Tibial artery (tissue), 4 donors: ENCODE results near the gene GALNS.

Source experiments
- DNase-seq, 2 donors: peaks; one replicate each; pipeline ENCODE4 v3.0.0-alpha.2; 2019
- H3K27ac ChIP-seq, 2 donors: fragments of 200-600 bp; sonication (generic) in 1 of 2; 1 replicate in 1 of 2; 2 replicates in 1 of 2; pipeline ENCODE4 v1.5.1; 2018 to 2019; ENCODE audit warnings: mild to moderate bottlenecking in 1 of 2
- H3K27me3 ChIP-seq, 2 donors: fragments of 200-600 bp; sonication (generic) in 1 of 2; one replicate each; pipeline versions ENCODE4 v1.5.1 to v1.6.0; 2016 to 2019
- H3K36me3 ChIP-seq, 3 donors: fragments of 200-600 bp; sonication (generic) in 2 of 3; one replicate each; pipeline ENCODE4 v1.5.1; 2016 to 2019; ENCODE audit warnings: mild to moderate bottlenecking in 2 of 3
- H3K4me1 ChIP-seq, 4 donors: fragments of 200-600 bp; sonication (generic) in 2 of 4; 1 replicate in 3 of 4; 2 replicates in 1 of 4; pipeline ENCODE4 v1.5.1; 2016 to 2019
- H3K4me3 ChIP-seq, 2 donors: fragments of 200-600 bp; sonication (generic) in 1 of 2; 1 replicate in 1 of 2; 2 replicates in 1 of 2; pipeline ENCODE4 v1.5.1; 2018 to 2019; ENCODE audit warnings: mild to moderate bottlenecking in 2 of 2
- H3K9me3 ChIP-seq, 3 donors: fragments of 200-600 bp; sonication (generic) in 1 of 3; one replicate each; pipeline ENCODE4 v1.5.1; 2016 to 2019
- CTCF ChIP-seq, 2 experiments: fragments of 200-600 bp in 1 of 2; fragments of 450-650 bp in 1 of 2; IDR thresholded peaks; one replicate each; pipeline ENCODE4 v1.5.1; 2017 to 2019; ENCODE audit warnings: antibody characterized with exemption in 2 of 2, mild to moderate bottlenecking in 1 of 2, moderate library complexity in 1 of 2
- intact Hi-C: fragments of 100-400 bp; cut with DNase I; formaldehyde crosslinking; loops from one replicate; pipeline ENCODE4 v1.15.0; 2023; ENCODE audit warnings: low total_unique reads

The GALNS gene

GRCh38 chr16:88902744-88903143 is 46.0 kb upstream of the GALNS start:
- Histone ChIP-seq H3K9me3 (no peaks in the 10 kb centered on the region), H3K27me3 (peaks cover 0 to 27% of the 10 kb centered on the region in 2 donors), H3K27ac (no peak overlapping the region), H3K36me3 (no peaks in the 10 kb centered on the region), H3K4me3 (no peak overlapping the region), H3K4me1 (no peaks in the 10 kb centered on the region)
- DNase-seq, result no peak
- TF ChIP-seq CTCF (IDR thresholded peaks at IDR 0.05), result no peak
- intact Hi-C loops, result no loop called here

- H3K27me3 ChIP-seq, result peaks cover 0 to 20% of the 10 kb centered on the region in 2 donors
- no peaks in the 10 kb centered on the region for H3K9me3 ChIP-seq
- H3K27ac ChIP-seq, result no peak overlapping the region
- intact Hi-C loops, result no loop called here
- H3K4me3 ChIP-seq, result no peak overlapping the region
- no peak for TF ChIP-seq CTCF (IDR thresholded peaks at IDR 0.05)
- H3K36me3 ChIP-seq, result no peaks in the 10 kb centered on the region
- DNase-seq, result no peak
- H3K4me1 ChIP-seq, result no peaks in the 10 kb centered on the region
These were observed 45.1 kb upstream of the GALNS start for GRCh38 chr16:88901718-88902337.

DNA sequence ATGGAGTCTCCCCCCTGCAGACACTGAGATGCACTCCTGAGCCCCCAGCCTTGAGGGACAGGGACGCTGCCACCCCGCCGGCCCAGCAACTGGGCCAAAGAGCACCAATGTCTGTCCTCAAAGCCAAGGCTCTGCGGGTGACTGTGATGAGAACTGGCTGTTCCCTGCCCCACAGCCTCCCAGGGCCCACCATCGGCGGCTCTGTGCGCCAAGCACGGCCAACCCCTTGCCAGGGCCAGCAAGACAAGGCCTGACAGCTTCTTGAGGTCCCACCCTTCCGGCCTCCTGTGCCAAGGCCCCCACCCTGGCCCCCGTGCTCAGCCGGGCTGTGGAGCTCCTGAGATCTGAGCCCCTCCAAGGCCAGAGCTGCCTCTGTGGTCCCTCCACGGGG is 43.9 kb upstream of the GALNS start:
- Histone ChIP-seq H3K4me1 (no peaks in the 10 kb centered on the region), H3K27me3 (peaks cover 0 to 20% of the 10 kb centered on the region in 2 donors), H3K9me3 (no peaks in the 10 kb centered on the region), H3K4me3 (no peak overlapping the region), H3K27ac (no peak overlapping the region), H3K36me3 (no peaks in the 10 kb centered on the region)
- no peak for TF ChIP-seq CTCF (IDR thresholded peaks at IDR 0.05)
- intact Hi-C loops, result no loop called here
- DNase-seq, result no peak

DNA sequence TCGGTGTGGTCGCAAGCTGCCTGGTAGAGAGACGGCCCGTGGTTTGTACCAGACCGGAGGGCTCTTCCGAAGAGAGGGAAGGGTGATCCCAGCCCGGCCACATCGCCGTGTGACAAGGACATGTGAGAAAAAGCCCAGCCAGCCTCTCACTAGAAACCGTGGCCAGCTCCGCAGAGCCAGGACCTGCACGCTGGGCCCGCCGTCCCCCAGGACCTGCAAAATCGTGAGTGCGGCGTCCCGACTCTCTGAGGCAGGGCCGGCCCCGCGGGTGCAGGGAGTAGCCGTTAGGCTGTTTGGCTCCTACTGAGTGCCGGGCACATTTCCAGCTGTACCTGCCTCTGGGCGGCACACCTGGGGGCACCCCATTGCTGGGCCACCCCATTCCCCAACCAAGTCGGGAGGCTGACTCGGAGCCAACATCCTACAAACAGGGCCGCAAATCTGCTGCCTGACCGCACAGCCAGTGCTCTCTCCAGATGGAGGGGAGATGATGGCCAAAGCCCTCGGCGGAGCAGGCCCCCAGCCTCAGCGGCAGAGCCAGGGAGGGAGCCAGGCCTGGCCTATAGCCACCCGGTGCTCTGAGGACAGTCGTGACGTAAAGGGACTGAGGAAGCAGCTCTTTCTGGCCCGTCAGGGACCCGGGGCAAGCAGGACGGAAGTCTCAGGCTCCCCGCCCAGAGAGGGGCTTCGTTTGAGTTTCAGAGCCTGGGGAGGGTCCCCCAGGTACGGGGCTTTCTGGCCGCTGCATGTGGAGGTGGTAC is 43.3 kb upstream of the GALNS start:
- Histone ChIP-seq H3K4me1 (no peaks in the 10 kb centered on the region), H3K27ac (no peak overlapping the region), H3K9me3 (no peaks in the 10 kb centered on the region), H3K4me3 (no peak overlapping the region), H3K27me3 (peaks cover 0 to 20% of the 10 kb centered on the region in 2 donors), H3K36me3 (no peaks in the 10 kb centered on the region)
- intact Hi-C loops, result no loop called here
- no peak for TF ChIP-seq CTCF (IDR thresholded peaks at IDR 0.05)
- no peak for DNase-seq

DNA sequence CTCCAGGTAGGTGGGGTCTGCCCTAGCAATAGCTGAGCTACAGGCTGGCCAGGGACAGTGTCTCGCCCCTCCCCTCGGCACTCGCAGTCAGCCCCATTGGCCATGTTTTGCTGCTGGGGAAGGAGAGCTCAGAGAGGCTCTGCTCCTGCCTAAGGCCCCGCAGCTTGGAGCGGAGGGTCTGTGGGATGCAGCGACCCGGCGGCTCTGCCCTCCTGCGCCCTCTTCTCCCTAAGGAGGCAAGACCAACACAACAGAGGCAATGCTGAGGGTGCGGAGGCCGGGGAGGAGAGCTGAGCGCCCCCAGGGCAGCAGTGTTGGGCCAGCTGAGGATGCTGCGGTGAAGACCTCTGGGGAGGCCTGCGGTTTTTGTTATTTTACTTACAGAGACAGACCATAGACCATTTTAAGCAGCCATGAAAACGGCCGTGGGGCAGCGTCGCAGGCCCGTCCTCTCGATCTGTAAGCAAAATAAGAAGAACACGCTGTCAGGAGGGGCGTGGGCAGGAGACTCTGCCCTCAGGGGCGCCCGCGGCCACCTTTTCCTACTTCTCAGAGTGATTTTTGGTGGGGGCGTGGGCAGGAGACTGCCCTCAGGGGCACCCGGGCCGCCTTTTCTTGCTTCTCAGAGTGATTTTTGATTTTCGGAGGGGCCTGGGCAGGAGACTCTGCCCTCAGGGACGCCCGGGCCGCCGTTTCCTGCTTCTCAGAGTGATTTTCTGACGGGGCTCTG is 41.1 kb upstream of the GALNS start:
- Histone ChIP-seq H3K36me3 (no peaks in the 10 kb centered on the region), H3K27me3 (peaks cover 0 to 11% of the 10 kb centered on the region in 2 donors), H3K9me3 (no peaks in the 10 kb centered on the region), H3K27ac (no peak overlapping the region), H3K4me3 (no peak overlapping the region), H3K4me1 (no peaks in the 10 kb centered on the region)
- intact Hi-C loops, result no loop called here
- no peak for TF ChIP-seq CTCF (IDR thresholded peaks at IDR 0.05)
- no peak for DNase-seq
